NCI-H1930 (cell line): ENCODE measurements around the gene KIF5A.
"Not testable (repeated sequence)": the region's sequence is repeated elsewhere in the genome, so short reads cannot be mapped to it uniquely, and the experiment has no call there.

Source experiments
- DNase-seq, 2 experiments: peaks; one replicate each; lab custom pipeline; 2025; lab: John Stamatoyannopoulos, UW

The KIF5A gene

GRCh38 chr12:57549909-57550640 is at the start of gene KIF5A:
KIF5A (plus strand) TSS chr12:57550044; CDS start chr12:57550272, 228 bp downstream.
- DNase-seq = peak; percentile 57 to 71

DNA sequence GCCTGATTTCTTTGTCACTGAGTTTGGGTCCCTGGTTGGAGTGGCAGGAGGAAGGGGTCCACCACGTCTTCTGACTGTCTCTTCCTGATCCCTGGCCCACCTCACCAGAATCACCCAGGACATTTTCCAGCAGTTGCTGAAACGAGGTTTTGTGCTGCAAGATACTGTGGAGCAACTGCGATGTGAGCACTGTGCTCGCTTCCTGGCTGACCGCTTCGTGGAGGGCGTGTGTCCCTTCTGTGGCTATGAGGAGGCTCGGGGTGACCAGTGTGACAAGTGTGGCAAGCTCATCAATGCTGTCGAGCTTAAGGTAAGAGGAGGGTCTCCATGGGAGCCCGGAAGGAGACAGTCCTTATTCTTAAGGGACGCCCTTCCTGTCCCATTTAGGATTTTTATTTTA is 49.6 kb upstream of the KIF5A start:
- DNase-seq = no peak

DNA sequence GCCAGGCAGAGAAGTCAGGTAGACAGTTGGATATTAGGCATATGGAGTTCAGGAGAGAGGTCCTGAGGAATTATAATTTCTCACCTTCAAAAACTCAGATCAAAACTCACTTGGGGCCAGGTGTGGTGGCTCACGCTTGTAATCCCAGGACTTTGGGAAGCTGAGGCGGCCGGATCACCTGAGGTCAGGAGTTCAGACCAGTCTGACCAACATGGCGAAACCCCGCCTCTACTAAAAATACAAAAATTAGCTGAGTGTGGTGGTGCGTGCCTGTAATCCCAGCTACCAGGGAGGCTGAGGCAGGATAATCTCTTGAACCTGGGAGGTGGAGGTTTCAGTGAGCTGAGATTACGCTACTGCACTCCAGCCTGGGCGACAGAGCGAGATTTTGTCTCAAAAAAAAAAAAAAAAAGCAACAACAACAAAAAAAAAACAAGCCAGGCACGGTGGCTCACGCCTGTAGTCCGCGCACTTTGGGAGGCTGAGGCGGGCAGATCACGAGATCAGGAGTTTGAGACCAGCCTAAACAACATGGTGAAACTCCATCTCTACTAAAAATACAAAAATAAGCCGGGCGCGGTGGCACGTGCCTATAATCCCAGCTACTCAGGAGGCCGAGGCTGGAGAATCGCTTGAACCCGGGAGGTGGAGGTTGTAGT is 47.4 kb upstream of the KIF5A start:
- DNase-seq = not testable (repeated sequence)

DNA sequence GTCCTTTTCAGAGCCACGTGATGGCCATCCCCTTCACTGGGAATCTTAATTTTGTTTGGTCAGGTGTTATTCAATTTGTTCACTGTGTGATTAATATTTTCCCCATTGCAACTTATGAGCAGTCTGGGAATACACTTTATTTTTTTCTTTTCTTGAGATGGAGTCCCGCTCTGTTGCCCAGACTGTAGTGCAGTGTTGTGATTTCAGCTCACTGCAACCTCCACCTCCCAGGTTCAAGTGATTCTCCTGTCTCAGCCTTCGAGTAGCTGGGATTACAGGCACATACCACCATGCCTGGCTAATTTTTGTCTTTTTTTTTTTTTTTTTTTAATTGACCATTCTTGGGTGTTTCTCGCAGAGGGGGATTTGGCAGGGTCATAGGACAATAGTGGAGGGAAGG is 43.3 kb upstream of the KIF5A start:
- not testable (repeated sequence) for DNase-seq

GRCh38 chr12:57507796-57508195 is 42.0 kb upstream of the KIF5A start:
- not testable (repeated sequence) for DNase-seq

GRCh38 chr12:57511161-57511560 is 38.7 kb upstream of the KIF5A start:
- no peak for DNase-seq

DNA sequence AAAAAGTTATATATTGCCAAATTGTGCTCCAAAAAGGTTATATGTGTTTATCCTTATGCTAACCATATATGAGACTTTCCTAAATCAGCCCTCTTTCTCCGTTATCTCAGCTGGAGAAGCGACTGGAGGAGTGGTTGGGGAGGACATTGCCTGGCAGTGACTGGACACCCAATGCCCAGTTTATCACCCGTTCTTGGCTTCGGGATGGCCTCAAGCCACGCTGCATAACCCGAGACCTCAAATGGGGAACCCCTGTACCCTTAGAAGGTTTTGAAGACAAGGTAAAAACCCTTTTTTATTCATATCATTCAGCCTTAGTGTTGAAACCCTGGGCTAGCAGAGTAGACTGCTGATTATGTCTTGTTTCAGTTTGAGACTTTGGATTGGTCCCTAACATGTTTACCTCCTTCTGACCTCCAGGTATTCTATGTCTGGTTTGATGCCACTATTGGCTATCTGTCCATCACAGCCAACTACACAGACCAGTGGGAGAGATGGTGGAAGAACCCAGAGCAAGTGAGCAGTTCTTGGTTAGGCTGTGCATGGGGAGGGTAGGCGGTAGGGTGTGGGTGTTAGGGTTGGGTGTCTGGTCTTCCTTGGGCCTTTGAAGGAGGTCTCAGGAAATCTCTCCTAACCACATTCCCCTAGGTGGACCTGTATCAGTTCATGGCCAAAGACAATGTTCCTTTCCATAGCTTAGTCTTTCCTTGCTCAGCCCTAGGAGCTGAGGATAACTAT is 38.1 kb upstream of the KIF5A start:
- no peak for DNase-seq

DNA sequence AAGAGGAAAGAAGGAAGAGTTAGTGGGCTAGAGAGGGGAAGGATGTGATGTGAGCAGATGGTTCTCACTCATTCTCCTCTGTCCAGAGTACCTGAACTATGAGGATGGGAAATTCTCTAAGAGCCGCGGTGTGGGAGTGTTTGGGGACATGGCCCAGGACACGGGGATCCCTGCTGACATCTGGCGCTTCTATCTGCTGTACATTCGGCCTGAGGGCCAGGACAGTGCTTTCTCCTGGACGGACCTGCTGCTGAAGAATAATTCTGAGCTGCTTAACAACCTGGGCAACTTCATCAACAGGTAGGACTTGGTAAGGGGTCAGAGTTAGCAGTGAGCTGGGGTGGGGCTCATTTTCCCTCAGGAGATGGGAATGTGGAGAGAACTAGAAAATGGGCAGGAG is 37.2 kb upstream of the KIF5A start:
- DNase-seq = no peak

GRCh38 chr12:57513266-57513665 is 36.6 kb upstream of the KIF5A start:
- DNase-seq = no peak

GRCh38 chr12:57513677-57514076 is 36.2 kb upstream of the KIF5A start:
- not testable (repeated sequence) for DNase-seq

DNA sequence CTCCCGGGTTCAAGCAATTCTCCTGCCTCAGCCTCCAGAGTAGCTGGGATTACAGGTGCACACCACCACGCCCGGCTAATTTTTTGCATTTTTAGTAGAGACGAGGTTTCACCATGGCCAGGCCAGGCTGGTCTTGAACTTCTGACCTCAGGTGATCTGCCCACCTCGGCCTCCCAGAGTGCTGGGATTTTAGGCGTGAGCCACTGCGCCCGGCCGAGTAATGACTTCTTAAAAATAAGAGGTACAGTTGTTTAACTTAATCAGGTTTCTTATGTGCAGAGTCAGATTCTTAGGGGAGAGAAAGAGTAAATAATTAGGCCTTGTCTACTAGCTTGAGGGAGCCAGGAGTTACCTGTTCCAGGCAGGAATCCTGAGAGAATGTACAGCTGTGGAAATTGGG is 35.6 kb upstream of the KIF5A start:
- not testable (repeated sequence) for DNase-seq

- no peak for DNase-seq
Measured at GRCh38 chr12:57514720-57515407, 35.0 kb upstream of the KIF5A start.

DNA sequence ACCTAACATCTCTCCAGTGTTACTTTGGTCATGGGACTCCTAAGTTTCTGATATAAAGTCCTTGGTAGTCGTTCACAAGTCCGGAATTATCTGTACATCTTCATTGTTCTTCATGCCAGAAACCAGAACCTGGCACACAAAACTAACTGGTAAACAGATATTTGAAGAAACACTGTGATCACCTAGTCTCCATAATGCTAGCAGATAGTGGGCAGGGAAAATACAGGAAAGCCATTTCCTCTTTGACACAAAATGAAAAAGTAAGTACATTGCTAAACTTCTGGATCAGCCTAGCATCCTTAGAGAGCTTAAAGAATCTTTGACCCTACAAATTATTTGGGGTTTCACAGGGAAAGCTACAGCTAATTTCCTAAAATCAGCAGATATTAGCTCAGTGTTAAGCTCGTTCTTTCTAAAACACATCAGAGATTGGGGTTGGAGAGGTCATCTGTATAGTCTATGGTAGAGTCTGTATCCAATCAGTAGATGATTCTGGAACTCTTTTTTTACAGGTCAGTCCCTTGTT is 34.4 kb upstream of the KIF5A start:
- DNase-seq = no peak

DNA sequence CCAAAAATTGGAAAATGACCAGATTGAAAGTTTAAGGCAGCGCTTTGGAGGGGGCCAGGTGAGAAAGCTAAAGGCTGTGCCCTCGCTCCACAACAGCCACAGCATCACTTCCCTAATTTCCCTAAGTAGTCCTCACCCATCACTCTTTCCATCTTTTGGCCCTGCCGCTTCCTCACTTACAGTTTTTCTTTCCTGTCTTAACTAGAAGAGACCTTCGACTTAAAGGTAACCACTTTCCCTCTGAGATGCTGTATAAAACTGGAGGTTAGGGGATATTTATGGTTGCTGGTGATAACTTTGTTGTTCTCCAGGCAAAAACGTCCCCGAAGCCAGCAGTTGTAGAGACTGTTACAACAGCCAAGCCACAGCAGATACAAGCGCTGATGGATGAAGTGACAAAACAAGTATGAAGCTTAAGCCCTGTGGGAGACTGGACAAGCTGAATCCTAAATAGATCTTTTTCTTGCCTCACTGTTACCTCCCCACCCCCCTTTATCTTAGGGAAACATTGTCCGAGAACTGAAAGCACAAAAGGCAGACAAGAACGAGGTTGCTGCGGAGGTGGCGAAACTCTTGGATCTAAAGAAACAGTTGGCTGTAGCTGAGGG is 33.8 kb upstream of the KIF5A start:
- no peak for DNase-seq

DNA sequence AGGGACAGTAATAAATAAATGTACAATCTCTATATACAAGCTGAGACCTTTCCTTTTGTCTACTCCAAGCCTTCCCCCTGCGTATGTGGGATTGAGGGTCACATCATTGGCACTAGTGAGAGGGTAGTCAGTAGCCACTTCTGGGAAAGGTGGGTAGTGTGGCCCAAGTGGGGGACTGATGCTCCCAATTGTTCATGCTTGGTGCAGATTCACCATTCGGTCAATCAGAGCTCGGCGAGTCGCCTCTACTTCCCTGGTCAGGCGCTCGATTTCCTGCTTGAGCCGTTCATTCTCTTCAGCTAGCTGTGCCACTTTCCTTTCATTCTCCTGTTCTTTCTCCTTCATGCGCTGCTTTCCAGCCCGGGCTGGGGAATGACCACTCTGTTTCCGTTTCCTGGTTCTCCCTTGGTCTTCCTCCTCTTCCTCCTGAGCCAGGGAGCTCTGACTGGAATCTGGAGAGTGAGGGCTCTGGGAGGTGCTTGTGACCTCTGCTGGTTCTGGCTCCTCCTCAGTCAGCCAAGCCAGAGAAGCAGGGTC is 33.2 kb upstream of the KIF5A start:
- no peak for DNase-seq

DNA sequence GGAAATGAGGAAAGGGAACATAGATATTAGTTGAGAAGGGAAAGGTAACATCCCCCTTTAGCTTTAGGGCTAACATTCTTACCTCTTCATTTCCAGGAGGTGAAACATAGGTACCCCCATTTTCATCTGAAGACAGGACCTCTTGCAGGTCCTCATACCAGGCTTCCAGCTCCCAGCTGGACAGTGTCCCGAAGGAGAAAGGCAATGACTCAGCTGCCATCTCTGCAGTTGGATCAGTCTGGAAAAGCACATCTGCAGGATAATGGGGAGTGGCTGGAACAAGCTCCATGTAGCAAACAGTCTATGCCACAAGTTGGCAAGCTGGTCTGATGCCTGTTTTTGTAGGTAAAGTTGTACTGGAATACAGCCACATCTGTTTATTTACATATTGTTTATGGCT is 32.7 kb upstream of the KIF5A start:
- no peak for DNase-seq

- DNase-seq = not testable (repeated sequence)
Measured at GRCh38 chr12:57517718-57518117, 32.1 kb upstream of the KIF5A start.

DNA sequence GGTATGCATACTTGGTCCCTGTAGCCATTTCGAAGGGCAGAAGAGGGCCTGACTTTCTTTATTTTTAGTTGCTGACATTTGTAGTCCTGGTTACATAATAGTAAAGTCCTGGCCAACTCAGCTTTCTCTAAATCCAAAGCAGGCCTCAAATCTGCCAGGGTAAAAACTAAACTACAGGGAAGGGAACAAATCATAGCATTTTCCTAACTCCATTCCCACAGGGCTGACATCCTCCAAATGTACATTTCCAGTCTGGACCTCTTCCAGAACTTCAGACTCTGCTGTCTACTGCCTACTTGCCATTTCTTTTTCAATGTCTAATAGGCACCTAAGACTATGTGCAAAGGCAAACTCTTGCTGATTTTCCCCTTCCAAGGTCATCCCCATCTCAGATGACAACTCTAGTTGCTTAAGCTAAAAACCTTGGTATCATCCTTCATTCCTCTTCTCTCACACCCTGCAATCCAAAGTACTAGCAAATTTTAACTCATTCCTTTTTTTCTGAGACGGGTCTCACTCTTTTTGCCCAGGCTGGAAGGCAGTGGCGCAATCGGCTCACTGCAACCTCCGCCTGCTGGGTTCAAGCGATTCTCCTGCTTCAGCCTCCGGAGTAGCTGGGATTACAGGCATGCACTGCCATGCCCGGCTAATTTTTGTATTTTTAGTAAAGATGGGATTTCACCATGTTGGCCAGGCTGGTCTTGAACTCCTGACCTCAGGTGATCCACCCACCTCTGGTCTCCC is 31.5 kb upstream of the KIF5A start:
- no peak for DNase-seq

- peak in 1 of 2 experiments; percentile 33 for DNase-seq
Measured at GRCh38 chr12:57518920-57519795, 30.7 kb upstream of the KIF5A start.

GRCh38 chr12:57519796-57520052 is 30.1 kb upstream of the KIF5A start:
- peak in 1 of 2 experiments; percentile 10 for DNase-seq
